Fibroblast of skin of left biceps (primary cell): Measurements from ENCODE around the gene ULK2.

Source experiments
- DNase-seq, 2 experiments: peaks; one replicate each; pipeline ENCODE4 v3.0.0-alpha.2; 2013; ENCODE audit warnings: low read depth in 2 of 2

The ULK2 gene

GRCh38 chr17:19747159-19747719, 120.5 kb downstream of the ULK2 start:
- no peak for DNase-seq

GRCh38 chr17:19746517-19746916, 121.2 kb downstream of the ULK2 start:
- no peak for DNase-seq

GRCh38 chr17:19744922-19745757, 122.6 kb downstream of the ULK2 start:
- DNase-seq, result no peak

- DNase-seq, result no peak
Observed at GRCh38 chr17:19744492-19744891, 123.2 kb downstream of the ULK2 start.

GRCh38 chr17:19743101-19744100, 124.3 kb downstream of the ULK2 start:
- no peak for DNase-seq

GRCh38 chr17:19742495-19742894, 125.2 kb downstream of the ULK2 start:
- no peak for DNase-seq

GRCh38 chr17:19741832-19742457, 125.8 kb downstream of the ULK2 start:
- DNase-seq, result no peak

- DNase-seq, result no peak
Observed at GRCh38 chr17:19740933-19741332, 126.8 kb downstream of the ULK2 start.

- no peak for DNase-seq
Observed at GRCh38 chr17:19739241-19740201, 128.2 kb downstream of the ULK2 start.

- DNase-seq, result no peak
Observed at GRCh38 chr17:19738757-19739156, 129.0 kb downstream of the ULK2 start.

GRCh38 chr17:19738073-19738449, 129.7 kb downstream of the ULK2 start:
- DNase-seq, result no peak

GRCh38 chr17:19737305-19738072, 130.2 kb downstream of the ULK2 start:
- no peak for DNase-seq

- no peak for DNase-seq
Observed at GRCh38 chr17:19736071-19736470, 131.7 kb downstream of the ULK2 start.

- no peak for DNase-seq
Observed at GRCh38 chr17:19733953-19734526, 133.7 kb downstream of the ULK2 start.

- no peak for DNase-seq
Observed at GRCh38 chr17:19731626-19732025, 136.1 kb downstream of the ULK2 start.

- DNase-seq, result no peak
Observed at GRCh38 chr17:19730843-19731242, 136.9 kb downstream of the ULK2 start.

GRCh38 chr17:19729900-19730299, 137.8 kb downstream of the ULK2 start:
- no peak for DNase-seq

GRCh38 chr17:19728084-19728495, 139.6 kb downstream of the ULK2 start:
- no peak for DNase-seq

GRCh38 chr17:19727501-19728078, 140.1 kb downstream of the ULK2 start:
- no peak for DNase-seq
